Panc1 (cell line): Measurements from ENCODE around the gene CPT1B.

Experiments
- CTCF ChIP-seq: fragments of 450-650 bp; IDR thresholded peaks from 2 replicates; pipeline ENCODE4 v1.5.1; 2017; ENCODE audit warnings: mild to moderate bottlenecking
- REST ChIP-seq, 2 experiments: IDR thresholded peaks; 2 replicates each; pipeline ENCODE4 v1.6.1; 2011 to 2012; ENCODE audit warnings: low read depth in 2 of 2, control low read depth in 1 of 2, low read length in 1 of 2, mild to moderate bottlenecking in 1 of 2, moderate library complexity in 1 of 2; ENCODE audit not compliant: insufficient read depth in 1 of 2
- SIN3A ChIP-seq: IDR thresholded peaks from 2 replicates; pipeline ENCODE4 v1.6.1; 2012; ENCODE audit warnings: low read depth, mild to moderate bottlenecking, low read length, moderate library complexity, borderline replicate concordance; ENCODE audit not compliant: insufficient read depth

GRCh38 chr22:50626314-50626849, 48.2 kb upstream of the CPT1B start:
- peak; percentile 21 for TF ChIP-seq CTCF
- TF ChIP-seq REST (IDR thresholded peaks at IDR 0.05; ENCODE audit: insufficient read depth in 1 of 2, low read depth in 2 of 2, low read length in 1 of 2), result no peak
- TF ChIP-seq SIN3A, result no peak
